Transverse colon (tissue), 4 donors: ENCODE data around the gene NAP1L4. TPM values are rescaled to one million over a fixed set of nuclear protein-coding genes. Genes with fewer than 3 reads are reported as not detected.

Experiments used
- DNase-seq: peaks from one replicate; pipeline ENCODE4 v3.0.0-alpha.2; 2019
- H3K27ac ChIP-seq, 4 donors: fragments of 200-600 bp; sonication (generic); 2 replicates each; pipeline ENCODE4 v1.5.1; 2016 to 2018; ENCODE audit warnings: inconsistent platforms in 4 of 4
- H3K27me3 ChIP-seq: fragments of 200-600 bp; sonication (generic); 2 replicates; pipeline ENCODE4 v1.5.1; 2017; ENCODE audit warnings: inconsistent platforms
- H3K36me3 ChIP-seq, 4 donors: fragments of 200-600 bp; sonication (generic); 2 replicates each; pipeline ENCODE4 v1.5.1; 2017 to 2019; ENCODE audit warnings: inconsistent platforms in 4 of 4
- H3K4me1 ChIP-seq, 4 donors: fragments of 200-600 bp; sonication (generic); 2 replicates each; pipeline ENCODE4 v1.5.1; 2017 to 2020; ENCODE audit warnings: inconsistent platforms in 4 of 4
- H3K4me3 ChIP-seq, 4 donors: fragments of 200-600 bp; sonication (generic); 1 replicate in 1 of 4; 2 replicates in 3 of 4; pipeline versions ENCODE4 v1.5.1 to v1.6.1; 2017 to 2019; ENCODE audit warnings: inconsistent platforms in 4 of 4
- H3K9me3 ChIP-seq, 2 donors: fragments of 200-600 bp; sonication (generic); 2 replicates each; pipeline ENCODE4 v1.5.1; 2017 to 2019; ENCODE audit warnings: inconsistent platforms in 2 of 2
- CTCF ChIP-seq, 5 experiments: fragments of 200-600 bp in 3 of 5; fragments of 450-650 bp in 2 of 5; sonication (generic) in 3 of 5; IDR thresholded peaks; 1 replicate in 2 of 5; 2 replicates in 3 of 5; pipeline ENCODE4 v1.5.1; 2016 to 2017; ENCODE audit warnings: antibody characterized with exemption in 5 of 5, inconsistent platforms in 3 of 5, mild to moderate bottlenecking in 2 of 5, moderate library complexity in 1 of 5
- EP300 ChIP-seq: sonication (generic); formaldehyde crosslinking; IDR thresholded peaks from one replicate; pipeline ENCODE4 v1.6.1; 2017; ENCODE audit warnings: antibody characterized with exemption, low read depth
- POLR2A ChIP-seq: fragments of 450-650 bp; IDR thresholded peaks from one replicate; pipeline ENCODE4 v1.6.1; 2016; ENCODE audit warnings: antibody characterized with exemption, mild to moderate bottlenecking, moderate library complexity
- POLR2AphosphoS5 ChIP-seq, 3 donors: sonication (generic); formaldehyde crosslinking; IDR thresholded peaks; one replicate each; pipeline ENCODE4 v1.6.1; 2016; ENCODE audit warnings: antibody characterized with exemption in 3 of 3
- WGBS, 2 donors: methylation state at CpG; one replicate each; pipeline ENCODE4 v1.1.5; 2018; ENCODE audit warnings: low coverage in 1 of 2; 5-methylcytosine and 5-hydroxymethylcytosine counted together
- in situ Hi-C, 4 donors: fragments of 200-750 bp; cut with MboI; loops; one replicate each; pipeline versions ENCODE4 v1.15.0 to v1.15.1; 2017; ENCODE audit warnings: low sequenced_read_pairs in 3 of 4, low pct_ligation_motif_present in 1 of 4, low pct_unique_long_range_greater_than_20kb in 1 of 4
- intact Hi-C: fragments of 100-400 bp; cut with DNase I; formaldehyde crosslinking; loops from one replicate; pipeline ENCODE4 v1.15.1; 2023; ENCODE audit warnings: low total_unique reads
- total RNA-seq, 4 donors: library from RNA; depleted of rRNA; stranded (reverse); fragments of >200 nt; gene quantifications; one replicate each; pipeline ENCODE4 v1.1.0, GENCODE V29; 2016

The NAP1L4 gene
- total RNA-seq, 4 donors from 2014 or later: 63.6 to 140 (median 111) TPM

- Histone ChIP-seq H3K4me1 (peaks cover 11 to 40% (median 35%) of the 10 kb centered on the region in 4 donors), H3K9me3 (no peaks in the 10 kb centered on the region), H3K27ac (peak overlapping the region; percentile 73 to 77 (median 74)), H3K4me3 (no peak overlapping the region), H3K27me3 (no peaks in the 10 kb centered on the region), H3K36me3 (no peaks in the 10 kb centered on the region)
- WGBS, 2 donors: 25 to 74% methylated on average over 1 to 6 of the region's 10 CpGs
- peak in 1 of 3 donors; percentile 40 for TF ChIP-seq POLR2AphosphoS5 (IDR thresholded peaks at IDR 0.05)
- no peak for TF ChIP-seq EP300
- no peak for TF ChIP-seq CTCF (IDR thresholded peaks at IDR 0.05)
- TF ChIP-seq POLR2A: no peak
- peak; percentile 87 for DNase-seq
- intact Hi-C loops (no loop called here), in situ Hi-C loops (no loop called here)
Observed at GRCh38 chr11:2924381-2924780, 67.7 kb downstream of the NAP1L4 start.

DNA sequence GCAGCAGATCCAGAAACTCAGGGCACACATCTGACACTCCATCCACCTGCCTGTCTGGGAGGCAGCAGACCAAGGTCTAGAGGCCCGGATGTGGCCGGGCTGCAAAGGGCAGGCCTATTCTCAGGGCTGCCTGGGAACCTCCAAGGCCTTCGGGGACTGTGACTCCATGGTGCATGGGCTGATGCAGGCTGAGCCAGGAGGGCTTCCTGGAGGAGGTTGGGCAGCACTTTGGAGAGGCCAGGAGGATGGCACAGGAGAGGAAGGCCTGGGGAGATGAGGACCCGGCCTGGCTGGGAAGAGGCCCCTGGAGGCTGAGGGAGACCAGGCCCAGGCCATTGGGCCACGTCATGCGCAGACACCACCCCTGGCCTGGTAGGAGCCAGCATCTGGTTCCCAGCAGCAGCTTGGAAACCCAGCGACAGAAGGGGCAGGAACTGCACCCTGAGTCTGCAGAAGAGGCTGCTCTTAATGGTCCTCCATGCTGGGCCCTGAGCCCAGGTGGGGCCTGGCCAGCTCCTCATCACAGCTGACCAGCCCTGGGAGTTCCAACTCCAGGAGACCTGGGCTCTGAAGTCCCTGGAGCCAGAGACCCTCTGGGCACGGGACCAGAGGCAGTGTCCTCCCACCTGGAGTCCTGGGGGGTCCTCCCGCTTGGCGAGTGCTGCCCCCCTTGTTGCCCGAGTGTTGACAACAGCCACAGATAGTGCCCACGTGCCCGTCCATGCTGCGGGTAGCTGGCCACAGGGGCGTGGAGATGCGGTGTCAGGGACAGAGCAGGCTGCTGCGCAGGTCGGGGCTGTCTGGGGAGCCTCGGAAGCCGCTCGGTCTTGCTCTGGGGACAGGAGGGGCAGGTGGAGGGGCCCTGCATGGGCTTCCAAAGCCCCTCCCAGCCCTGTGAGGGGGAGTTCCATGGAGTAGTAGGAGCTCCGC, 68.4 kb downstream of the NAP1L4 start:
- TF ChIP-seq CTCF (IDR thresholded peaks at IDR 0.05) (no peak), EP300 (no peak), POLR2AphosphoS5 (IDR thresholded peaks at IDR 0.05) (no peak), POLR2A (no peak)
- Histone ChIP-seq H3K27me3 (no peaks in the 10 kb centered on the region), H3K9me3 (no peaks in the 10 kb centered on the region), H3K4me1 (peaks cover 11 to 40% (median 31%) of the 10 kb centered on the region in 4 donors), H3K4me3 (no peak overlapping the region), H3K27ac (peak overlapping the region; percentile 73 to 77 (median 74)), H3K36me3 (no peaks in the 10 kb centered on the region)
- in situ Hi-C loops: no loop called here
- intact Hi-C loops: no loop called here
- WGBS, 2 donors: 42 to 77% methylated on average over 2 to 15 of the region's 22 CpGs
- no peak for DNase-seq

GRCh38 chr11:2922655-2923054, 69.5 kb downstream of the NAP1L4 start:
- no peak for DNase-seq
- H3K4me3 ChIP-seq: no peak overlapping the region
- TF ChIP-seq CTCF (IDR thresholded peaks at IDR 0.05): no peak
- no peak for TF ChIP-seq POLR2AphosphoS5 (IDR thresholded peaks at IDR 0.05)
- TF ChIP-seq EP300: no peak
- TF ChIP-seq POLR2A: no peak
- WGBS, 2 donors: 49 to 62% methylated on average over 3 of the region's 3 CpGs
- H3K4me1 ChIP-seq: peaks cover 2 to 30% (median 21%) of the 10 kb centered on the region in 4 donors
- H3K27me3 ChIP-seq: no peaks in the 10 kb centered on the region
- no peak overlapping the region for H3K27ac ChIP-seq
- no peaks in the 10 kb centered on the region for H3K9me3 ChIP-seq
- in situ Hi-C loops: no loop called here
- H3K36me3 ChIP-seq: no peaks in the 10 kb centered on the region
- intact Hi-C loops: no loop called here

GRCh38 chr11:2921742-2922493, 70.2 kb downstream of the NAP1L4 start:
- intact Hi-C loops (no loop called here), in situ Hi-C loops (no loop called here)
- TF ChIP-seq EP300 (no peak), POLR2A (no peak), CTCF (IDR thresholded peaks at IDR 0.05) (no peak), POLR2AphosphoS5 (IDR thresholded peaks at IDR 0.05) (no peak)
- no peak overlapping the region for H3K27ac ChIP-seq
- no peak for DNase-seq
- WGBS, 2 donors: 85% methylated on average over 17 of the region's 29 CpGs; no CpG with 5 or more reads in 1 of the 2 donors
- no peaks in the 10 kb centered on the region for H3K9me3 ChIP-seq
- H3K4me1 ChIP-seq: peaks cover 0 to 23% (median 17%) of the 10 kb centered on the region in 4 donors
- no peak overlapping the region for H3K4me3 ChIP-seq
- H3K27me3 ChIP-seq: no peaks in the 10 kb centered on the region
- no peaks in the 10 kb centered on the region for H3K36me3 ChIP-seq
